Ascending aorta (tissue), 2 donors: ENCODE results near the gene IFI6. TPM values are rescaled to one million over a fixed set of nuclear protein-coding genes. Genes with fewer than 3 reads are reported as not detected.
"Not testable (repeated sequence)": the region's sequence is repeated elsewhere in the genome, so short reads cannot be mapped to it uniquely, and the experiment has no call there.

Experiments used
- DNase-seq, 2 donors: peaks; one replicate each; pipeline ENCODE4 v3.0.0-alpha.2; 2019; ENCODE audit warnings: low spot score in 2 of 2
- H3K27ac ChIP-seq, 2 donors: fragments of 200-600 bp; sonication (generic); one replicate each; pipeline ENCODE4 v1.5.1; 2016 to 2017; ENCODE audit warnings: mild to moderate bottlenecking in 1 of 2
- H3K27me3 ChIP-seq: fragments of 200-600 bp; sonication (generic); one replicate; pipeline ENCODE4 v1.5.1; 2017
- H3K36me3 ChIP-seq, 2 donors: fragments of 200-600 bp; sonication (generic); one replicate each; pipeline ENCODE4 v1.5.1; 2016
- H3K4me1 ChIP-seq, 2 donors: fragments of 200-600 bp; sonication (generic); one replicate each; pipeline ENCODE4 v1.5.1; 2016 to 2017; ENCODE audit warnings: mild to moderate bottlenecking in 1 of 2
- H3K4me3 ChIP-seq, 2 donors: fragments of 200-600 bp; sonication (generic); one replicate each; pipeline ENCODE4 v1.5.1; 2016 to 2017; ENCODE audit warnings: mild to moderate bottlenecking in 1 of 2
- H3K9me3 ChIP-seq, 2 donors: fragments of 200-600 bp; sonication (generic); one replicate each; pipeline ENCODE4 v1.5.1; 2016
- CTCF ChIP-seq, 3 experiments: fragments of 200-600 bp in 2 of 3; fragments of 450-650 bp in 1 of 3; sonication (generic) in 2 of 3; IDR thresholded peaks; one replicate each; pipeline ENCODE4 v1.5.1; 2016 to 2019; ENCODE audit warnings: antibody characterized with exemption in 3 of 3, mild to moderate bottlenecking in 1 of 3, moderate library complexity in 1 of 3
- intact Hi-C: fragments of 100-400 bp; cut with DNase I; formaldehyde crosslinking; loops from one replicate; pipeline ENCODE4 v1.15.1; 2023
- total RNA-seq: library from RNA; depleted of rRNA; stranded (reverse); fragments of >200 nt; gene quantifications from one replicate; pipeline ENCODE4 v1.1.0, GENCODE V29; 2016

The IFI6 gene
- total RNA-seq, 1 donor from 2014 or later = 238 TPM

DNA sequence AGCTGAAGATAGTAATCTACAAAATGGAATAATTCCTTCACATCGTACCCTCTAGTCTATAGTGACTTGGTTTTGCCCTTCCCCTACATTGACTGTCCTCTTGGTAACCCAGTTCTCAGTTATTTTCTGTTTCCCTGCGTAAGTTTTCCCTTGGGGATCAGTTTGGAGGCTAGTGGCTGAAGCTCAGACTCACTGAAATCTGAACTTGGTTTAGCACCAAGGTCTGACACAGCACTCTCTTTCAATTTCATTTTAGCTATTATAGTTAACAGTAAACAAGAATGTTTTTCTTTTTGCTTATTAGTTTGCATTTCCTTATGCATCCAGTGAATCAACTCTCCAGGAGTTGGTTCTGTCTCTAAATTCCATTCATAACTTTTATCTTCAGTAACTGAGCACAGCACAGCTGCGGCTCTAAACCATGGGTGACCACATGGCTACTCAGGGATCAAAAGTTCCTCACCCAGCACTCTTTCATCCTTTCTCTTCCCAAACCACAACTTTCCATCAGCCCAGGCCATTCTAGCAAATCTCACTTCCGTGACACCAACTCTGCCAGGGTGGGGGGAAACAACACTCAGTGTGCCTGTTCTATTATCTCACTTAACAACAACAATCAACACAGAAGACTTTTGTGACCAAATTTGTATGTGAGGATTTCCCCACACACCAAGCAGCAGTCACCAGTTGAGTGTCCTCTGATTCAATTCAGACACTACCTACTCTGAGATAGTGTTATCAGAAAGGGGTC is 17.6 kb upstream of the IFI6 start:
- no peak overlapping the region for H3K4me3 ChIP-seq
- H3K9me3 ChIP-seq = no peaks in the 10 kb centered on the region
- no peaks in the 10 kb centered on the region for H3K4me1 ChIP-seq
- intact Hi-C loops = no loop called here
- no peak for TF ChIP-seq CTCF (IDR thresholded peaks at IDR 0.05)
- H3K36me3 ChIP-seq = no peaks in the 10 kb centered on the region
- DNase-seq = no peak
- H3K27ac ChIP-seq = no peak overlapping the region
- H3K27me3 ChIP-seq = no peaks in the 10 kb centered on the region

GRCh38 chr1:27687906-27688305 is 15.9 kb upstream of the IFI6 start:
- H3K9me3 ChIP-seq = no peaks in the 10 kb centered on the region
- no peak for DNase-seq
- no peaks in the 10 kb centered on the region for H3K36me3 ChIP-seq
- no peak overlapping the region for H3K27ac ChIP-seq
- no peak for TF ChIP-seq CTCF (IDR thresholded peaks at IDR 0.05)
- H3K4me1 ChIP-seq = no peaks in the 10 kb centered on the region
- intact Hi-C loops = no loop called here
- no peaks in the 10 kb centered on the region for H3K27me3 ChIP-seq
- no peak overlapping the region for H3K4me3 ChIP-seq

GRCh38 chr1:27686223-27686990 is 14.4 kb upstream of the IFI6 start:
- TF ChIP-seq CTCF (IDR thresholded peaks at IDR 0.05) = no peak
- Histone ChIP-seq H3K9me3 (peaks cover 0 to 6% of the 10 kb centered on the region in 2 donors), H3K36me3 (no peaks in the 10 kb centered on the region), H3K27me3 (no peaks in the 10 kb centered on the region), H3K4me1 (no peaks in the 10 kb centered on the region), H3K27ac (no peak overlapping the region), H3K4me3 (no peak overlapping the region)
- intact Hi-C loops = no loop called here
- DNase-seq = no peak

DNA sequence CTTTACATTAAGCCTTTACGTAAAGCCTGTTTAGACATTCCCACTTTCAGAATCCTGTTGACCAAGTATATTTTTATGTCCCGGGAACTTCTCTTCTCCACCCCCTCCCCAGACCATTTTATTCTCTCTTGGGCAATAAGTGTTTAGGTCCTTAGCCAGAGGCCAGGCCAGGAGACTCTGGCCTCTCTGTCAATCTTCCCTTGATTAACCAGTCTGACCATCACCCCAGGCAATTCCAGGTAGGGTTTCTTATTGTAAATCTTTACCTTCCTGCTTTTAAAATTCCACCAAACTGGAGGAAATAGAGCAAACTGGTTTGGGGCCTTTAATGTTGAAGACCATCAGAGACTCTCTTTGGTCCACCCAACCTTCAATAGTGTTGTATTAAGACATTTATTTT is 12.2 kb upstream of the IFI6 start:
- H3K36me3 ChIP-seq = no peaks in the 10 kb centered on the region
- no peak for DNase-seq
- intact Hi-C loops = no loop called here
- H3K4me3 ChIP-seq = no peak overlapping the region
- H3K4me1 ChIP-seq = no peaks in the 10 kb centered on the region
- H3K27ac ChIP-seq = no peak overlapping the region
- no peak for TF ChIP-seq CTCF (IDR thresholded peaks at IDR 0.05)
- no peaks in the 10 kb centered on the region for H3K27me3 ChIP-seq
- H3K9me3 ChIP-seq = peaks cover 4 to 12% of the 10 kb centered on the region in 2 donors

DNA sequence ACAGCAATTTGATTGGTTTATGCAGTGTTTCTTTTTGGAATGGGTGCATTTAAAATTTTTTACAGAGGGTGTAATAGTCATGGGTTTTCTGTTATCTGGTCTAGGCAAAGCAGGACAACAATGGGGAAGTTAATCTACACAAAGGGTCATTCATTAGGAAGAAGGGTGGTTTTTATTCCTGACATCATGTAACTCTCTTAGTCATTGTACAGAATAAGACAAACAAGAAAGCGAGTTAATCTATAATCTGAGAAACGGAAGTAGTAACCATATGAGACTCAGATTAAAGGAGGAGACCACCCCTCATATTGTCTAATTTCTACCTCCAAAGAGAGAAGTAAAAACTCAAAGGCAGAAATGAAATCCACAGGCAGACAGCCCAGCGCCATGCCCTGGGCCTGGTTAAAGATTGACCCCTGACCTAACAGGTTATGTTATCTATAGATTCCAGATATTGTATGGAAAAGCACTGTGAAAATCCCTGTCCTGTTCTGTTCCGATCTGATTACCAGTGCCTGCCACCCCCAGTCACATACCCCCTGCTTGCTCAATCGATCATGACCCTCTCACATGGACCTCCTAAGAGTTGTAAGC is 10.5 kb upstream of the IFI6 start:
- no peaks in the 10 kb centered on the region for H3K27me3 ChIP-seq
- no peaks in the 10 kb centered on the region for H3K36me3 ChIP-seq
- intact Hi-C loops = no loop called here
- H3K4me3 ChIP-seq = no peak overlapping the region
- no peak for DNase-seq
- H3K27ac ChIP-seq = no peak overlapping the region
- TF ChIP-seq CTCF (IDR thresholded peaks at IDR 0.05) = no peak
- no peaks in the 10 kb centered on the region for H3K4me1 ChIP-seq
- peaks cover 4 to 12% of the 10 kb centered on the region in 2 donors for H3K9me3 ChIP-seq

DNA sequence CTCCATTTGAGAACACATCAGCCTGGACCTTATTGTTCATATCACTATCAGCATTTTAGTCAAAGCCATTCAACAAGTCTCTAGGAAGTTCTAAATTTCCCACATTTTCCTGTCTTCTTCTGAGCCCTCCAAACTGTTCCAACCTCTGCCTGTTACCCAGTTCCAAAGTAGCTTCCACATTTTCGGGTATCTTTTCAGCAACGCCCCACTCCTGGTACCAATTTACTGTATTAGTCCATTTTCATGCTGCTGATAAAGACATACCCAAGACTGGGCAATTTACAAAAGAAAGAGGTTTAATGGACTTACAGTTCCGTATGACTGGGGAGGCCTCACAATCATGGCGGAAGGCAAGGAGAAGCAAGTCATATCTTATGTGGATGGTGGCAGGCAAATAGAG is 9.6 kb upstream of the IFI6 start:
- H3K36me3 ChIP-seq, DNase-seq, H3K4me1 ChIP-seq, intact Hi-C loops, H3K27me3 ChIP-seq, H3K4me3 ChIP-seq, H3K27ac ChIP-seq: not testable (repeated sequence)
- H3K9me3 ChIP-seq = peaks cover 4 to 12% of the 10 kb centered on the region in 2 donors

GRCh38 chr1:27680225-27680791 is 8.3 kb upstream of the IFI6 start:
- intact Hi-C loops = not testable (repeated sequence)

More at GRCh38 chr1:27680225-27680791, 8.3 kb upstream of the IFI6 start:
- H3K27me3 ChIP-seq, H3K4me1 ChIP-seq, H3K4me3 ChIP-seq, H3K36me3 ChIP-seq, DNase-seq, H3K27ac ChIP-seq: not testable (repeated sequence)
- peaks cover 4 to 12% of the 10 kb centered on the region in 2 donors for H3K9me3 ChIP-seq
